Esophagus squamous epithelium (tissue), 4 donors: ENCODE measurements around the gene SKAP1.

Experiments used
- POLR2A ChIP-seq, 4 donors: fragments of 450-650 bp; IDR thresholded peaks; one replicate each; pipeline ENCODE4 v1.6.1; 2017; ENCODE audit warnings: antibody characterized with exemption in 4 of 4, mild to moderate bottlenecking in 4 of 4, moderate library complexity in 3 of 4
- TF ChIP-seq, protein P1 (sequence below), 6 experiments: fragments of 450-650 bp in 4 of 6; fragments of 200-600 bp in 2 of 6; sonication (generic) in 2 of 6; IDR thresholded peaks; one replicate each; pipeline ENCODE4 v1.5.1; 2016 to 2019; ENCODE audit warnings: antibody characterized with exemption in 6 of 6, mild to moderate bottlenecking in 4 of 6, moderate library complexity in 4 of 6

DNA sequence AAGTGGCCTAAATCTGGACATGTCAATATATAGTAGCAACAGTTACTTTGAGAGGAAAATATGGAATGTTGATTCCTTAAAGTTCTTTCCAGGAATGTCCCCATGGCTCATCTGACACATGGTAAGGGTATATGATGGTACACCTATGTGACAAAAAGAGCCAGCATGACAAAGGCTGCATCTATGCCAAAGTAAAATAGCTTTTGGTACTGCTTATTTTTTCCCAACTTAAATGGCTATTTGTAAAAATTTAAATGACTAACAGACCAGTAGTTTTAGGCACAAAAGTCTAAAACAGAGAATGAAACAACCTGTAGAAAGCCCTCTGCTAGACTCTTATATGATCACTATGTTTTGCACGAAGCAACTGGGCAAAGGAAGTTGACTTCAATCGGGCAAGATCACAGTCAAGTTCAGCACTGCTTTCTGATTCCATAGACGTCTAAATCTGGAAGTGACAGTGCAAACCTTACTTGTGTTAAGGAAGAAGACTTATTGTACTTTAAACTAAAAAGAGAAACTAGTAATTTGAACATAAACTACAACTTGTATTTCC is 135.1 kb downstream of the SKAP1 start:
- TF ChIP-seq, protein P1, sequence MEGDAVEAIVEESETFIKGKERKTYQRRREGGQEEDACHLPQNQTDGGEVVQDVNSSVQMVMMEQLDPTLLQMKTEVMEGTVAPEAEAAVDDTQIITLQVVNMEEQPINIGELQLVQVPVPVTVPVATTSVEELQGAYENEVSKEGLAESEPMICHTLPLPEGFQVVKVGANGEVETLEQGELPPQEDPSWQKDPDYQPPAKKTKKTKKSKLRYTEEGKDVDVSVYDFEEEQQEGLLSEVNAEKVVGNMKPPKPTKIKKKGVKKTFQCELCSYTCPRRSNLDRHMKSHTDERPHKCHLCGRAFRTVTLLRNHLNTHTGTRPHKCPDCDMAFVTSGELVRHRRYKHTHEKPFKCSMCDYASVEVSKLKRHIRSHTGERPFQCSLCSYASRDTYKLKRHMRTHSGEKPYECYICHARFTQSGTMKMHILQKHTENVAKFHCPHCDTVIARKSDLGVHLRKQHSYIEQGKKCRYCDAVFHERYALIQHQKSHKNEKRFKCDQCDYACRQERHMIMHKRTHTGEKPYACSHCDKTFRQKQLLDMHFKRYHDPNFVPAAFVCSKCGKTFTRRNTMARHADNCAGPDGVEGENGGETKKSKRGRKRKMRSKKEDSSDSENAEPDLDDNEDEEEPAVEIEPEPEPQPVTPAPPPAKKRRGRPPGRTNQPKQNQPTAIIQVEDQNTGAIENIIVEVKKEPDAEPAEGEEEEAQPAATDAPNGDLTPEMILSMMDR (IDR thresholded peaks at IDR 0.05), result no peak
- TF ChIP-seq POLR2A (IDR thresholded peaks at IDR 0.05), result no peak
